Duodenal mucosa (tissue), 2 donors: ENCODE results near the gene TMEM232.
"Not testable (repeated sequence)": the region's sequence is repeated elsewhere in the genome, so short reads cannot be mapped to it uniquely, and the experiment has no call there.

Source experiments
- H3K27ac ChIP-seq: one replicate; pipeline ENCODE4 v1.7.0; 2013; ENCODE audit warnings: low read depth, low read length
- H3K27me3 ChIP-seq, 2 donors: one replicate each; pipeline ENCODE4 v1.7.0; 2013; ENCODE audit warnings: low read length in 2 of 2, control low read depth in 1 of 2; ENCODE audit not compliant: insufficient read depth in 2 of 2, control insufficient read depth in 1 of 2
- H3K36me3 ChIP-seq, 2 donors: one replicate each; pipeline ENCODE4 v1.7.0; 2013; ENCODE audit warnings: low read length in 2 of 2, control low read depth in 1 of 2; ENCODE audit not compliant: insufficient read depth in 2 of 2, control insufficient read depth in 1 of 2
- H3K4me1 ChIP-seq, 2 donors: one replicate each; pipeline ENCODE4 v1.7.0; 2013; ENCODE audit warnings: low read length in 2 of 2, control low read depth in 1 of 2; ENCODE audit not compliant: insufficient read depth in 2 of 2, control insufficient read depth in 1 of 2
- H3K4me3 ChIP-seq, 2 donors: one replicate each; pipeline ENCODE4 v1.7.0; 2013; ENCODE audit warnings: low read length in 2 of 2, low read depth in 1 of 2
- H3K9ac ChIP-seq, 2 donors: one replicate each; pipeline ENCODE4 v1.7.0; 2013; ENCODE audit warnings: low read length in 2 of 2, low read depth in 1 of 2
- H3K9me3 ChIP-seq, 2 donors: one replicate each; pipeline ENCODE4 v1.7.0; 2013; ENCODE audit warnings: low read length in 2 of 2, control low read depth in 1 of 2; ENCODE audit not compliant: control insufficient read depth in 1 of 2

The TMEM232 gene

GRCh38 chr5:110542949-110543348 lies 183.5 kb downstream of the TMEM232 start:
- H3K4me3 ChIP-seq = no peak overlapping the region
- H3K27ac ChIP-seq = no peak overlapping the region
- H3K4me1 ChIP-seq = peaks cover 0 to 10% of the 10 kb centered on the region in 2 donors
- H3K27me3 ChIP-seq = no peaks in the 10 kb centered on the region
- no peak overlapping the region for H3K9ac ChIP-seq
- no peaks in the 10 kb centered on the region for H3K9me3 ChIP-seq
- no peaks in the 10 kb centered on the region for H3K36me3 ChIP-seq

DNA sequence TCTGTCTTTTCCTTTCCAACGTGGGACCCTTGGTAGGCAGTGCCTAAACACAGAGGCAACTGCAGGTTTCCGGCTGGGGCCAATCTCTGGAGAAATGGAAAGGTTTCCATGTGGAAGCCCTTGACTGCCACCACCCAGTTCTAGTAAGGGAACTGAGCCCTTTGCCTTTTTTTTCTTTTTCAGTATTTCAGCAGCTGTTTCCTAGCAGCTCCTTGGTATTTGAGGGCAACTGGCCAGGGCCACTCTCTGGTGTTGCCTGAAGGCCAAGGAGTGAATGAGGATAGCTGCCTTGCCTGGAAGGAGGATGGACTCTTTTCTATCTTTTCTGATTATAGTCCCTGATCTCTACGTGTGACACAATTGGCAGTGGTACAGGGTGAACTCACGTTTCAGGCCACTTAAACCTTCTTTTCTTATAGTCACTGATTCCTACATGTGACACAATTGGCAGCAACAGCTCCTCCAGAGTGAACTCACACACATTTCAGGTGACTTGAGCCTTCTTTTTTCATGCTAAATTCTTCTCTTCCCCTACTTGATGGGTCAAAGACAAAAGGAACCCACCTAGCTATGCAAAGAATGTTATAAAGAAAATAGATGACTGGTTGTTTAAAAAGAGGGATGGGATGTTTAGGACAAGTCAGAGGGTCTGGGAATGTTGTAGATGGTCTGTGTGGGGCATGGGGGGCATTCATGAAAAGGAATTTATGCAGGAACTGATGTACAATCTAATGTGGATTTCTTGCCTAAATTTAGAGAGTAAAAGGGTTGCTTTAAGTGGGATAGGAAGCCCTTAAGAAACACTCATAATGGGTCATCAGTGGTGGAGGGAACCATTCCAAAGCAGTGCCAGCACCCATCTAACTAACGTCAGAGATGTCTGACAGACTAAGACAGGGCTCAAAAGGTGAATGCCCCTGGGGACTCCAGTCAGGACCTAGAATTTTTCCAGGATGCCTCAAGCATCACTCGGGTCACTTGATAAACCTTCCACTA lies 190.1 kb downstream of the TMEM232 start:
- Histone ChIP-seq H3K9ac (no peak overlapping the region), H3K4me1 (peaks cover 0 to 7% of the 10 kb centered on the region in 2 donors), H3K36me3 (no peaks in the 10 kb centered on the region), H3K9me3 (no peaks in the 10 kb centered on the region), H3K4me3 (no peak overlapping the region), H3K27ac (no peak overlapping the region), H3K27me3 (no peaks in the 10 kb centered on the region)

DNA sequence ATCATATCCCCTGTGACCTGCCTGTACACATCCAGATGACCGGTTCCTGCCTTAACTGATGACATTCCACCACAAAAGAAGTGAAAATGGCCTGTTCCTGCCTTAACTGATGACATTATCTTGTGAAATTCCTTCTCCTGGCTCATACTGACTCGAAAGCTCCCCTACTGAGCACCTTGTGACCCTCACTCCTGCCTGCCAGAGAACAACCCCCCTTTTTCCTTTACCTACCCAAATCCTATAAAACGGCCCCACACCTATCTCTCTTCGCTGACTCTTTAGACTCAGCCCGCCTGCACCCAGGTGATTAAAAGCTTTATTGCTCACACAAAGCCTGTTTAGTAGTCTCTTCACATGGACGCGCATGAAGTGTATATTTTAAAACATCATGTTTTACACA lies 191.3 kb downstream of the TMEM232 start:
- H3K27ac ChIP-seq, H3K36me3 ChIP-seq, H3K27me3 ChIP-seq, H3K4me3 ChIP-seq, H3K4me1 ChIP-seq, H3K9ac ChIP-seq, H3K9me3 ChIP-seq: not testable (repeated sequence)

GRCh38 chr5:110525762-110526161 lies 200.7 kb downstream of the TMEM232 start:
- Histone ChIP-seq H3K27me3 (no peaks in the 10 kb centered on the region), H3K9me3 (no peaks in the 10 kb centered on the region), H3K4me1 (no peaks in the 10 kb centered on the region), H3K27ac (no peak overlapping the region), H3K9ac (no peak overlapping the region), H3K4me3 (no peak overlapping the region), H3K36me3 (no peaks in the 10 kb centered on the region)

GRCh38 chr5:110517396-110517795 lies 209.1 kb downstream of the TMEM232 start:
- no peak overlapping the region for H3K4me3 ChIP-seq
- H3K9ac ChIP-seq = no peak overlapping the region
- no peaks in the 10 kb centered on the region for H3K4me1 ChIP-seq
- no peaks in the 10 kb centered on the region for H3K9me3 ChIP-seq
- no peaks in the 10 kb centered on the region for H3K36me3 ChIP-seq
- H3K27ac ChIP-seq = no peak overlapping the region
- no peaks in the 10 kb centered on the region for H3K27me3 ChIP-seq

DNA sequence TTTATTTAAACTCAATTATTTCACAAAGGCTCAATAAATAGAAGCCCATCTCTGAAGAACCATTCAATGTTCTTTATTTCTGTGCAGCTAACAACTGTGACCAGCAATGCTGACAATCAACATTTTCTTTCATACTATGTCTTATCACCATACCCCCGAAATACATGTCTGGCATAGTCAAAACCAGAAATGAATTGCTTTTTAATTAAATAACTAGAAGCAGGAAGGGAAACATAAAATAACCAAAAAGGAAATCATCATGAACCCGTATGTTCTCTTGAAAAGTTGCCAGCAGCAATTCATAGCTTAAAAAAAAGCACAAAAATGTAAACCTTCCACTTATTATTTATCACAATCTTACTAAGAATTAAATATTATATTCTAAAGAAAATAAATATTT lies 212.4 kb downstream of the TMEM232 start:
- Histone ChIP-seq H3K9me3 (no peaks in the 10 kb centered on the region), H3K27ac (no peak overlapping the region), H3K4me3 (no peak overlapping the region), H3K36me3 (no peaks in the 10 kb centered on the region), H3K9ac (no peak overlapping the region), H3K4me1 (no peaks in the 10 kb centered on the region), H3K27me3 (no peaks in the 10 kb centered on the region)

DNA sequence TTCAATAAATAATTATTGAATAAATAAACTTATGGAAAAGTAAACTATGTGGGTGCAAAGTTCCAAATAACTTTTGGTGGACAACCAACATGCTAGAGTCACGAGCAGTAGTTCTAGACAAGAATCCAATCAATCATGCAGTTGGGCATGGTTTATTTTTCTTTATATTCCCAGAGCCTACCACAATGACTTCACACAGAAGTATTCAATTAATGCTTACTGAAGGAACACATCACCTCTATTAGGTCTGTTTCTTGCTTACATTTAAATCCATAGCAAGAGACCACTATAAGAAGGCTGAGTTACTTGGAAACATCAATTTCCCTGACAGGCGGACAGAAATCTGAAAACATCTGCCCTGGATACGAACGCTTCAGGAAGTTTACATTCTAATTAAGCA lies 214.2 kb downstream of the TMEM232 start:
- Histone ChIP-seq H3K4me3 (no peak overlapping the region), H3K27me3 (no peaks in the 10 kb centered on the region), H3K9me3 (no peaks in the 10 kb centered on the region), H3K9ac (no peak overlapping the region), H3K27ac (no peak overlapping the region), H3K4me1 (no peaks in the 10 kb centered on the region), H3K36me3 (no peaks in the 10 kb centered on the region)

- Histone ChIP-seq H3K9me3 (no peaks in the 10 kb centered on the region), H3K4me1 (no peaks in the 10 kb centered on the region), H3K4me3 (no peak overlapping the region), H3K27me3 (no peaks in the 10 kb centered on the region), H3K27ac (no peak overlapping the region), H3K36me3 (no peaks in the 10 kb centered on the region), H3K9ac (no peak overlapping the region)
These were observed 216.3 kb downstream of the TMEM232 start for GRCh38 chr5:110510146-110510545.

DNA sequence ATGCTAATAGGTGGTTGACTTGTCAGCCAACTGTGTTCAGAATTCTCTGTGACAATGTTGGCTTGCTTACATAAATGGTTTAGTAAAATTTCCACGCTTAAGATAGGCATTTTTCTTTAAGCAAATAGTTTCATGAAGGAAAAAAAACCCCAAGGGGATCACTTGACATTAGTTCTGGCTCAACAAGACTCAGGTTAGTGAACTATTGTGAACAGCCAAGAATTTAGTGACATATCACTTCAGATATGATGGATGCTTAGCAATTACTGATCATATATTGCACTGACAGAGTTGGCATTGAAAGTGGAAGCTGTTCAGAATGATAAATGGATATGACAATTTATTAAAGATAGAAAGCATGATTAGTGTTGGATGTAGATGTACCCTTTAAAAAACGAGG lies 218.5 kb downstream of the TMEM232 start:
- Histone ChIP-seq H3K9me3 (no peaks in the 10 kb centered on the region), H3K27ac (no peak overlapping the region), H3K36me3 (no peaks in the 10 kb centered on the region), H3K27me3 (no peaks in the 10 kb centered on the region), H3K4me3 (no peak overlapping the region), H3K9ac (no peak overlapping the region), H3K4me1 (no peaks in the 10 kb centered on the region)

GRCh38 chr5:110506378-110506777 lies 220.1 kb downstream of the TMEM232 start:
- no peak overlapping the region for H3K27ac ChIP-seq
- no peaks in the 10 kb centered on the region for H3K36me3 ChIP-seq
- H3K4me3 ChIP-seq = no peak overlapping the region
- no peak overlapping the region for H3K9ac ChIP-seq
- H3K4me1 ChIP-seq = no peaks in the 10 kb centered on the region
- no peaks in the 10 kb centered on the region for H3K27me3 ChIP-seq
- no peaks in the 10 kb centered on the region for H3K9me3 ChIP-seq
